ENCODE measurements around the gene THAP3.
A peak's percentile ranks its signal among the peaks of the same experiment; 100 is the strongest.

The THAP3 gene

DNA sequence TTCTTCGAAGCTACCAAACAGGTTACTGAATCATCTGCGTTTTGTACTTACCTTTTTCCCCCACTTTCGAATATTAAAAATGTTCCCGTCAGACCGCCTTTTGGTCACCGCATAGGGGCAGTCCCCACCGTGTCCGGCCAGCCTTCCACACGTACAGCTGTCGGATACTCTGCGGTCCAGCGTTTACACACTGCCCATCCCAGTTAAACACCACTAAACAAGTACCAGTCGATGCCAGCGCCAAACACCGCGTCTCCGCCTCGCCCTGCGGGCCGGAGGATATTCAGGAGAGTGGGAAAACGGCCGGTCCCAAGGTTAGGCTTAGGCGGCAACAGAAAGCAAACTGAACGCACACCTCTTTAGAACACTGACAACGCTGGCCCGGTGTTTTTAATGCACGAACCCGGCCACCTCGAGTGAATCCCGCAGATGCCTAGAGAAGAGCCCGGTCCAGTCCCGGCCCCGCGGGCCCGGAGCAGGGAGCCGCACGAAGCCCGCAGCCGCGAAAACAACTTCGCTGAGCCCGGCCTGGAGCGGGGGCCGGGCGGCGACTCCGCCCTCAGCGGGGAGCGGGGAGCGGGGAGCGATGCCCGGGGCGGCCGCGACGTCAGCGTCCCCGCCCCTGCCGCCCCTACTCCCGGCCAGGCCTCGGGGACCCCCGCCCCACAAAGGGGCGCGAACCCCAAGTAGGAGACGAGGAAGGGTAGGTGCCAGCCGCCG is 11.9 kb upstream of the THAP3 start:
- no peak for DNase-seq (ENCODE audit: low read depth in 2 of 2)

DNA sequence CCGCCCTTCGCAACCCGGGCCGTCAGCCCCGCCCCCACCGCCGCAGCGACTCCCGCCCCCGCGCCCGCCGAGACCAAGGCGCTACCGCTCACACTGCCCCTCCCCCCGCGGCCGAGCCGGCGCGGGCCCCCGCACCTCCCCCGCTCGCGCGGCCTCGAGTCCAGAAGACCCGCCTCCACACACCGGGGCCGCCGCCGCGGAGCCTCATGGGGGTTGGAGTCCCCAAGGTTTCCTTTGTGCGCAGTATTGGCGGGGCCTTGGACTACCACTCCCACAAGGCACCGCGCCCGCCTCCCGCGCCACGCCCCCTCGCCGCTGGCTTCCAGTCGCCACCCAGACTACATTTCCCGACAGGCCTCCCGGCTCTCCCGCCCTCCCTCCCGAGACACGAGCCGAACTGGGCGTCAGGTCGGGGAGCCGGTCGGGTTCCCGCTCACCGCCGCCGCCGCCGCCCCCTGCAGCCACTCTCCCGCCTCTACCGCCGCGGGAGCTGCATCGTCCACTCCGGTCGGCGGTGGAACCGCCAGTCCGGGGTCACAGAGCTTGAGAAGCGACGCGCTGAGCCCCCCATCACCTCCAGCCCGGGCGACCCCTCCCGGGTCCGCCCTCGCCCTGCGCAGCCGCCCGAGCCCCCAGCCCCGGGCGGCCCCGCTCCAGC is 11.2 kb upstream of the THAP3 start, which contains the start of gene PHF13:
Gene PHF13 (plus strand): TSS at position 371 of the 658 bp plus-strand sequence. CDS start 336 bp downstream, outside the sequence.
- peak; percentile 99 to 100 for DNase-seq (ENCODE audit: low read depth in 2 of 2)

DNA sequence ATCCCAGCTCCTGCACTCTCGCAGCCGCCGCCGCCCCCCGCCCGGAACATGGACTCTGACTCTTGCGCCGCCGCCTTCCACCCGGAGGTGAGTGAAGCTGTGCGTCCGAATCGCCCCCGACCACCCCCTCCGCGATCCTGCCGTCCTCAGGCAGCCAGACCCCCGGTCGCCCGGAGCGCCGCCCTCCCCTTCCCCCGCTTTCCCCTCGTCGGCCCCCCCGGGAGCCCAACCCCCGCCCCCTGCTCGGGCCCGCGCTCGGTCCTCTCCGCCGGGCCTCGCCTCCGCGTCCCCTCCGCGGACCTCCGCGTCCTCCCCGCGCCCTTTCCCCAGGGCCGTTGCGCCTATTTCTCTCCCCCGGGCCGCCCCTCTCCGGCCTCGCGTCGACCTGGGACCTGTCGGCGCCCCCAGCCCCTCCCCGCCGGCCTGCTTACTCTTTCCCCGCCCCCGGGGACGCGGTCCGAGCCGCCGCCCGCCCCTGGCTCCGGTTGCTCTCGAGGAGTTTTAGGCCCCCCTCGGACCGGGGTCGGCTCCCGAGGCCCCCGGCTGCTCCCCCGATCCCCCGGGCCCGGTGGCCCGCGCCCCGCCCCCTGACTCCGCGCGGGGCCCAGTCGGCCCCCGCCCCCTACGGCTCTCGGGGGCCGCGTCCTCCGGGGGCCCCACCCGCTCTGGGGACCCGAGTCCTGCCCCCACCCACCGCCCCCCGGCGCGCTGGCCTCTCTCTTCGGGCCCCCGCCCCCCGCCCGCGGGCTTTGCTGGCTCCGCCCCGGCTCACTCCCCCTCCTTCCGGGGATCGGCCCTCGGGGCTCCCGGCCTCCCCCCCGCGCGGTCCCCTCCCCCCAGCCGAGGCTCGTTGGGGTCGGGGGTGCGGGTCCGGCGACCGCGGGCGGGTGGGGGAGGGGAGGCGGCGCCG is 10.4 kb upstream of the THAP3 start:
- peak; percentile 25 to 44 for DNase-seq (ENCODE audit: low read depth in 2 of 2)

DNA sequence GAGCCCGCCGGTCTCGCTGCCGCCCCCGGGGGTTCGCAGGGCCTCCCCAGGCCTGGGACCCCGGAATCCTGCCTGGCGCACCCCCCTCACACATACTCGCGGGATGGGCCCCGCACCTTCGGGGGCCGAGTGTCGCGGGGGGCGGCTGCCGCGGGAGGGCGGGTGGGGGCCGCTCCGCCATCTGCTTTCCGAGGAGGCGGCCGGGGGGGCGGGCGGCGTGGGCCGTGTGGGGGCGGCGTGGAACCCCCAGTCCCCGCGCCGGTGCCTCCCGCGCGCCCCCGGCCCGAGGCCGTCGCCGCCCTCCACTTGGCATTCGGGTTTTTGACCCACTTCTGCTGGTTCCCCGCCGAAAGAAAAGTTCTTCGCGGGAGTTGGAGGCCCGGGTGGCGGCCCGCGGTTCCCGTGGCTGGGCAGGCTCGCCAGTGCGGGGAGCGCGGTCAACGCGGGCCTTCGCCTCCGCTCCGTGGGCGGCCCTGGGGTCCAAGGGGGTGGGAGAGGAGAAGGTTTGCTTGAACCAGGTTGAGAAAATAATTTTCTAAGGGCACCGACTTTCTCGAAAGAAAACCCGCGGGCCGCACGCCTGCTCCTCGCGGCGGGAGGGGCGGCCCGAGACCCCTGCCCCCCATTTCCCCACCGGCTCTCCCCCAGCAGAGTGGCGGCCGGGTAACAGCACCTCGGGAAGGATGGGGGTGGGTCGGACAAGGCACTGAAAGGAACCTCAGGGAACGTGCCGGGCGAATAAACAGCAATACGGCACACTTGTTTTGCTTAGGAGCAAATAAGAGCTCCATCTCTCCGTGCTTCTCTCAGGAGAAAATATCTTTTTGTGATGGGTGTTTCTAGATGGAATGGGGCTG is 9.5 kb upstream of the THAP3 start:
- no peak for DNase-seq (ENCODE audit: low read depth in 2 of 2)

DNA sequence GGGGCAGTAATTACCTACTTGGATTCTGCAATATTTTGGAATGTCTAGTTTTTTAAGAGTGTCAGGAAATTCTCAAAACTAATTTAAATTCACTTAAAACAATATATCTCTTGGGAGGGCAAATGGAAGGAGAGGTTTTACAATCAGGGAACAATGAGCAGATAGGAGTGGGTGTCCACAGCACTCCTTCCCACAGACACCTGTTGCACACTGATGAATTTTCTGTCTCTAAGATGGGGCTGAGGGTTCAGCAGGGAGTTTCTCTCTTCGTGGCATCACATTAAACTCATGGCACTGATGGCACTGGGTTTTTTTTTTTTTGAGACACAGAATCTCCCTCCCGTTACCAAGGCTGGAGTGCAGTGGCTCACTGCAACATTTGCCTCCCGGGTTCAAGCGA is 5.6 kb upstream of the THAP3 start:
- DNase-seq (ENCODE audit: low read depth in 2 of 2), result no peak

DNA sequence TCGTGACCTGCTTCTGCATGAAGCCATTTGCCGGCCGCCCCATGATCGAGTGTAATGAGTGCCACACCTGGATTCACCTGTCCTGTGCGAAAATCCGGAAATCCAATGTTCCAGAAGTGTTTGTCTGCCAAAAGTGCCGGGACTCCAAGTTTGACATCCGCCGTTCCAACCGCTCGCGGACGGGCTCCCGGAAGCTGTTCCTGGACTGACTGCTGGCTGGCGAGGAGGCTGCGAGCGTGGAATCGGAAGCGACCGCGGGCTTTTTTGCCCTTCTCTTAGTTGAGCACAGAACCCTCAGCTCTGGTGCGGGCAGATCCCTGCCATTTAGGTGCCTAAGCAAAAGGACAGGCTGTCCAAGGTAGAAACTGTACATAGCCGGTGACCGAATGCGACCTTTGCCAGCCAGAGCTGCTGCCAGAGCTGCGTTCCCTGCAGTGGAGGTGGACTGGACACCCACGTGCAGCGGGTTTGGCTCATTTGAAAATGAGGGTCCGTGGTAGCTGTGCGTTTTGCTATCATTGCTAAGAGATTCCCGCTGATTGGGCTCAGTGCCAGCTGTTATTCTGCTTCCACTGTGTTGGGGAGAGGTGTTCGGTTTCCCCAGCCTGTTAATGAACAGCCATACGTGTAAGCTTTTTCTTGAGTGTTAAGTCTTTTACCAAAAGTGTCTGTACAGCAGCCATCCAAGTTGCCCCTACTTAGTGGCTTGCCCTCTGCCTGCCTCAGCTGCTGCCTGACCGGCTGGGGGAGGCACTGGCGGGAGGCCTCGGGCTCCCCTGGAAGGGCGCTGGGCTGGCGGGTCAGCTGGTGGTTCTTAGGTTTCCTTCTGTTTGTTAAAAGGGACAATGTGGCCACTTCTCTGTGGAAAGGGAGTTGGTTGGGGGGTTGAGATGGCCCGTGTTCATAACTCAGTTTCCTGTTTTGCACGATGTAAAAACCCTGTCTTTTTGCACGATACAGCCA is 3.0 kb upstream of the THAP3 start:
- no peak for DNase-seq (ENCODE audit: low read depth in 2 of 2)

DNA sequence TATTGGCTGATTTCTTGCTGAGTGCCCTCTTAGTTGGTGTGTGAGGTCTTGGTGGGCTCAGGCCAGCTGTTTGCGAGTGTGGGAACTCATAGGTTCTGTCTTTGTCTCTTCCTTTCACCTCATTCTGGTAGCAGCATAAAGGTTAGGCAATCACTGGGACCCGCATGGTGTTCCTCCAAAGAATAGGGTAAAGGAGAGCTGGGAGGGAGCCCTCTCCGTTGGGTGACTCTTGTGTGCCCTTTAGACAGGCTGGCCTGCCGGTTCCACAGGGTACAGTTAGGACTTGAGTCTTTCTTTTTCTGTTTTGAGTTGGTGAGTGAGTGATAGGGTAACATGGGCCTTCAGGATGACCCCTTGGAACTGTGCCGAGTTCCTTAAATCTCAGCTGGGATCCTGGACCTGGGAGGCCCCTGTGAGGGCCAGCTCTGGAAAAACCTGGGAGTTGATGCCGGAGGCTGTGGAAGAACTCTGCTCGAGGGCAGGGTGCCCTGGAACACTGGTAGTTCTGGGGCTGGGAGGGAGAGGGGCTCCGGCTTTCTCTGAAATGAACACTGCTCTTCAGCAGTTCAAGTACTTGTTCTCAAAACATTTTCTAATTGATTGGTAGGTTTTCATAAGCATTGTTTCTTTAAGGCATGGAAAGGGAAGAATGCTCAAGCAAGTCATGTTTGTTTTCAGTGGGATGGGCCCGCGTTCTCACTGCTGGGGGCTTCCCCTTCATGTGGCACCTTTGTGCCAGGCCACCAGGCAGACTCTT is 2.1 kb upstream of the THAP3 start:
- DNase-seq (ENCODE audit: low read depth in 2 of 2), result no peak

DNA sequence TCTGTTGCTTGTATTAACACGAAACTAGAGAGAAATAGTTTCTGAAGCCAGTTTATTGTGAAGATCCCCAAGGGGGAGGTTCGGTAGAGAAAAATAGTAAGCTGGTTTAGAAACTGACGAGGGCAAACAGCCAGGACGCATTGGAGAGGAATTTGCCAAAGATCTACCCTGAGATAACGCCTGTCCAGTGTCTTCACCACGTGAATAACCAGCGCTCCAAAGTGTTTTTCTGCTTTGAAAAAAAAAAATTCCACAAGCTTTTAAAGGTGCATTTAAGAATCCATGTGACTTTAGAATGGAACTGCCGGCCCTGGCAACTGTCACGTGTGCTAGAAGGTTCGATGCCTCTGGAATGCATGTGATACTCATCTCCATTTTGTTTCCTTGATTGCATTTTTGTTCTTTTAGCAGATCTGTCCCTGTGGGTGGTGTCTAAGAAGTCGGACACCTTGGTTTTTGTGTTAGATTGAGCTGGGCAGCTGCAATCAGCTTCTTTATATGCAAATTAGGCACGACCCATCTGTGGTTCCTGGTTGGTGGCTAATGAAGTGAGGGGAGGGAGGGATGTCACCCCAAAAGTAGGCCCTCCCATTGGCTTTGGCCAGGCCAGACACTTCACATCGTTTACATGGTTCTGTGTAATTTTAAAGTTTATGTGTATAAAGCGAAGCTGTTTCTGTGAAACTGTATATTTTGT is 1.3 kb upstream of the THAP3 start:
- no peak for DNase-seq (ENCODE audit: low read depth in 2 of 2)

DNA sequence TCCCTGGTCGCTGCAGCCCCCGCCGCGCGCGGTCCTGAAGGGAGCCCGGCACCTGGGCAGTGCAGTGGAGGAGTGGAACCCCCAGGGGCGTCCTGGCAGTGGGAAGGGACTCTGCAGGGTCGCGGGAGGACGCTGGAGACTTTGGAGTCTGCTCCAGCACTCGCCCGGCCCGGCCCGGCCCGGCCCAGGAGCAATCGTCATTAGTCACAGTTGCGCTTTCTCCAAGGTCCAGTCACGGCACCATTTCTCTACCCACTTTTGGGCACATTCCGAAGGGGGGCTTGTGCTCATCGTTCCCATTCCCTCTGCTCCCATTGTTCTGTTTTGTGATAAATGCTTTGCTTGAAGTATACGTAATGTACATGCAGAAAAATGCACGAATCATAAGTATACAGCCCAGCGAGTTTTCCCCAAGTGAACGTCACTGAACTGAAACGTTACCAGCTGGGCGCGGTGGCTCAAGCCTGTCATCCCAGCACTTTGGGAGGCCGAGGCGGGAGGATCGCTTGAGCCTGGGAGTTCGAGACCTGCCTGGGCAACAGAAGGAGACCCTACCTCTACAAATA is 999 bp downstream of the THAP3 start:
- DNase-seq (ENCODE audit: low read depth in 2 of 2), result no peak

DNA sequence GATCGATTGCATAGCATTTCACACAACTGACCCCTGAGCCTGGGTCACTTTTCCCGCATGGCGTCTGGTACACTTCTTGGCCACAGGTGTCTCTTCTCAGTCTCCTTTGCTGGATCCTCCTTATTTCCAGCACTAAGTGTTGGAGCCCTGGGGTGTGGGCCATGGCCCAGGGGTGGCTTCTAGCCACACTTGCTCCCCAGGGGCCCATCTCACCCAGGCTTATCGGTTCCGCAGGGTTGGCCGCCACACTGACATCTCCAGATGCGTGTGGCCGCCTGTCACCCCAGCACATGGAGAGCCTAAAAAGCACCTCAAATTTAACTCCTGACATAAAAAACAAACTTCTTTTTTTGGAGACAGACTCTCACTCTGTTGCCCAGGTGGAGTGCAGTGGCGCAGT is 2.4 kb downstream of the THAP3 start:
- DNase-seq (ENCODE audit: low read depth in 2 of 2), result no peak

DNA sequence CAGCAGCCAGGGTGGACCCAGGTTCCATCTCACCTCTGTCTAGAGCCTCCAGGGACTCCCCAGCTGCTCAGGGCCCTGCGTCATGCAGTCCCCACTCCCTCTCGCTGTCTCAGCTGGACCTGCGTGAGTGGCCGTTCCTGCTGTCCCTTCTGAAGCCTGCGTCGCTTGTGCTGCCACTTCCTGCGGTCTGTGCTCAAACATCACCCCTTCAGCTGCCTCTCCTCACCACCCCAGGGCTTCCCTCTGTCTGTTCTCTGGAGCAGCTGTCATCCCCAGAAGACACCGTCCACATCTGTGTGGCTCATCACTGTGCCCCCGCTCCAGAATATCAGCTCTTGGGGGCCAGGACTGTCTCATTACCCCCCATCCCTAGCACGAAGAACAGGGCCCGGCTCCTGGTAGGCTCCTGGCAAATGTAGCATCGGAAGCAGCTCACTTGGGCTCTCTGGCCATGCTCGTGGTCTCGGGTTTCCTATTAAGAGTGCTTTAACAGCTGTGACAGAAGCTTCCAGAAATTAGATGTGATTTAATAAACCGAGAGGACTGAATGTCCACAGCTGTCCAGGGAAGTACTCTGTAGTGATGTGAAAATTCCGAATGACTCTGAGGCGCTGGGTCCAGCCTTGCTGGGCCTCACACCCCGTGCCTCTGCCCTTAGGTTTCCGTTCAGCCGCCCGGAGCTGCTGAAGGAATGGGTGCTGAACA is 3.3 kb downstream of the THAP3 start:
- no peak for DNase-seq (ENCODE audit: low read depth in 2 of 2)

DNA sequence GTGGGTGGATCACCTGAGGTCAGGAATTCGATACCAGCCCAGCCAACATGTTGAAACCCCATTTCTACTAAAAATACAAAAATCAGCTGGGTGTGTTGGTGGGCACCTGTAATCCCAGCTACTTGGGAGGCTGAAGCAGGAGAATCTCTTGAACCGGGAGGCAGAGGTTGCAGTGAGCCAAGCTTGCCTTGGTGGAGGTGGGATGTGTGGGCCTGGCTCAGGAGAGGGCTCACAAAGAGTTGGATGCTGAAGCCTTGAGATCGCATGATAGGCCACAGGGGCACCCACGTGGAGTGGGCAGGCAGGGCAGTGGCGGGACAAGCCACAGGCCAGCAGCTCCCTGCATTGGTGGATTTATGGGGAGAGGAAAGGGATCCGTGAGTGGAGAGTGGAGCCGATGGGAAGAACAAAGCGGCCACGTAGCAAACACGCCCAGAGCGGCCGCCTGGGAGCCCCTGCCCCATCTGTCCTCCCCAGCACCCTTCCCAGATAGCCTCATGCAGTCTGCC is 4.4 kb downstream of the THAP3 start:
- DNase-seq (ENCODE audit: low read depth in 2 of 2), result no peak

DNA sequence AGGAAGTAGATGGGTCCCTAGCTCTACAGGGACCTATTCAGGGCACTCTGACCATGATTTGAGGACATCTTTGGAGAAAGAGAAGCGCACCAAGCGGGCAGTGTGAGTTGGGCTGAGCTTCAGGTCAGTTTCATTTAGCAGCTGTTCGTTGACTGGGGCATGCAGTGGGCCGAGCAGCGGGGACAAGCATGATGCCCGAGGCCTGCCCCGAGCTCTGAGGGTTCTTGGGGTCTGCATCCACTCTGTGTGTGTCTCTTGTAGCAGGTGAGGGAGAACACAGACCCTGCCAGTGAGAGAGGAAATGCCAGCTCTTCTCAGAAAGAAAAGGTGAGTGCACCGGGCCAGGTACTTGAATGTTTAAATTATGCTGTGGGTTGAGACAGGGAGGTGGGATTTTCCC is 5.4 kb downstream of the THAP3 start:
- DNase-seq (ENCODE audit: low read depth in 2 of 2), result no peak

DNA sequence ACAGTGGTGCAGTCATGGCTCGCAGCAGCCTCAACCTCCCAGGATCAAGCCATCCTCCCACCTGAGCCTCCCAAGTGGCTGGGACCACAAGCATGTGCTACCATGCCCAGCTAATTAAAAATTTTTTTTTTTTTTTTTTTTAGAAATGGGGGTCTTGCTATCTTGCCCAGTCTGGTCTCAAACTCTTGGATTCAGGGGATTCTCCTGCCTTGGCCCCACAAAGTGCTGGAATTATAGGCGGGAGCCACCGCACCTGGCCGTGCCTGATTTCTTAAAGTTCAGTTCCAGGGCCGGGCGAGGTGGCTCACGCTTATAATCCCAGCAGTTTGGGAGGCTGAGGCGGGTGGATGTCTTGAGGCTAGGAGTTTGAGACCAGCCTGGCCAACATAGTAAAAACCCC is 6.4 kb downstream of the THAP3 start:
- DNase-seq (ENCODE audit: low read depth in 2 of 2), result no peak

DNA sequence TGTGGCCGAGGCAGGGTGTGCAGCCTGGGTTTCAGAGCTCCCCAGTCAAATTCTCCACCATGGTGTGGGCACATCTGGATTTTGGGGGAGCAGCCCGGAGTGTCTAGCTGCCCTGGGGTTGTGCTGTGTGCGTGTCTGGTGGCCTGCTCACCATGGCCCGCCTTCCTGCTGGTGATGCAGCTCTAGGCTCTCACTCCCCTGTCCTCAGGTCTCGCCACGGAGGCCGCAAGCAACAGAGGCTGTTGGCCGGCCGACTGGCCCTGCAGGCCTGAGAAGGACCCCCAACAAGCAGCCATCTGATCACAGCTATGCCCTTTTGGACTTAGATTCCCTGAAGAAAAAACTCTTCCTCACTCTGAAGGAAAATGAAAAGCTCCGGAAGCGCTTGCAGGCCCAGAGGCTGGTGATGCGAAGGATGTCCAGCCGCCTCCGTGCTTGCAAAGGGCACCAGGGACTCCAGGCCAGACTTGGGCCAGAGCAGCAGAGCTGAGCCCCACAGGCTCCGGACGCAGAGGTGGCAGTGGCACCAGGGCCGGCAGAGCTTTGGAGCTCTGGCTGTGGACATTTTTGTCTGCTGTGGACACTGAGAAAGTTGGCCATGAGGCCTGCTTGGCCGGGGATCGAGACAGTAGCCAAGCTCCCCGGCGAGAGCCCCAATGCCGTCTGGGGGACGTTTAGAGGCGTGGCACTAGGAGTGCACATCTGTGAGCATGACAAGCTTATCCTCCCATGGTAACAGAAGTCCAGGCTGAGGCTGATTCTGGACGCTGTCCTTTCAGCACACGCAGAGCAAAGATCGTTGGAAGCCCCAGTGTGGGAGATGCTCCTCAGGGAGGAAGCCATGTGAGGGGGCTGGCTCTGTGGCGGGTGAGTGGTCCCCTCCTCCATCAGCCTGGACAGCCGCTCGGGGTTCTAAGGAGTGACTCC is 8.2 kb downstream of the THAP3 start:
- no peak for DNase-seq (ENCODE audit: low read depth in 2 of 2)

DNA sequence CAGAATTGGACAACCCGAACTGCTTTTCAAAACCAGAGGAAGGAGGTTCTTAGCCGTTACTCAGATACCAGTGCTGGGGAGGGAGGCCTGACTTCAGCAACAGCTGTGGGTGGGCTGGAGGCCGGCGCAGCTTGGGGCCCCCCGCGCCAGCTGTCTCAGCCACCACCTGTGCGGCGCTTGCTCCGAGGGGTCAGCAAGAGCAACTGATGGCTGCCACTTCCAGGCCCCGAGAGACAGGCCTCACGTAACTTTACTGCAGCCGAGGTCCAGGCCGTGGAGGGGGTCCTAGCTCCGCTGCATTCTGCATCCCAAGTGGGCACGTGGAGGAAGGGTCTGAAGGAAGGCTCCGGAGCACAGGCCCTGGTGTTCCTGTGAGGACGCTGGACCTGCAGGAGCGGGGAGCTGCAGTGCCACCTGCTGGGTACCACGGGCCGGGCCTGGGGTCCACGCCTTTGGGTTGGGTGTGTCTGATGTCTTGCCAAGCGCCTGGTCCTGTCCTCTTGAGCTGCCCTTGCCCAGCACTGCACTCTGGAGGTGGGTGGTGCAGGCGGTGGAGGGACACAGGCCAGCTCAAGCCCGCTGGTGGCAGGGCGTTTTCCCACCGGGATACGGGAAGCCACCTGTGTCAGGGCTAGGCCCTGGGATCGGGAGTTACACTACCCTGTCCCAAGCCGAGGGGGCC is 9.8 kb downstream of the THAP3 start:
- peak in 1 of 2 donors; percentile 39 for DNase-seq (ENCODE audit: low read depth in 2 of 2)
